ENCODE data around the gene ADAT3. TPM values are rescaled to one million over a fixed set of nuclear protein-coding genes. Genes with fewer than 3 reads are reported as not detected.

The ADAT3 gene
- total RNA-seq, 1 experiment from 2014 or later = 7.6 TPM

DNA sequence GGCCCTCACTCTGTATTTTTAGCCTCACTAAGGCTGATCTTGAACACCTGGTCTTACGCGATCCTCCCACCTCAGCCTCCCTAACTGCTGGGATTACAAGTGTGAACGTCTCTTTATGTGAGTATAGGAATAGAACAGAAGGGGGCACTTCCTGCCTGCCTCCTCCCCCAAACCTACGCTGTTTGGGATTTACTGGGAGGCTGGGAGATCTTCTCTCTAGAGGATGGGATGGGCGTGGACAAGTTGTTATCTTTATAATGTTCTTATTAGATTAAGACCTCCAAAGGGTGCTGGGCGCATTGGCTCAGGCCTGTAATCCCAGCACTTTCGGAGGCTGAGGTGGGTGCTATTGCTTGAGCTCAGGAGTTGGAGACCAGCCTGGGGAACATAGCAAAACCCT lies 32.9 kb downstream of the ADAT3 start:
- DNase-seq (ENCODE audit: low read depth) = no peak

DNA sequence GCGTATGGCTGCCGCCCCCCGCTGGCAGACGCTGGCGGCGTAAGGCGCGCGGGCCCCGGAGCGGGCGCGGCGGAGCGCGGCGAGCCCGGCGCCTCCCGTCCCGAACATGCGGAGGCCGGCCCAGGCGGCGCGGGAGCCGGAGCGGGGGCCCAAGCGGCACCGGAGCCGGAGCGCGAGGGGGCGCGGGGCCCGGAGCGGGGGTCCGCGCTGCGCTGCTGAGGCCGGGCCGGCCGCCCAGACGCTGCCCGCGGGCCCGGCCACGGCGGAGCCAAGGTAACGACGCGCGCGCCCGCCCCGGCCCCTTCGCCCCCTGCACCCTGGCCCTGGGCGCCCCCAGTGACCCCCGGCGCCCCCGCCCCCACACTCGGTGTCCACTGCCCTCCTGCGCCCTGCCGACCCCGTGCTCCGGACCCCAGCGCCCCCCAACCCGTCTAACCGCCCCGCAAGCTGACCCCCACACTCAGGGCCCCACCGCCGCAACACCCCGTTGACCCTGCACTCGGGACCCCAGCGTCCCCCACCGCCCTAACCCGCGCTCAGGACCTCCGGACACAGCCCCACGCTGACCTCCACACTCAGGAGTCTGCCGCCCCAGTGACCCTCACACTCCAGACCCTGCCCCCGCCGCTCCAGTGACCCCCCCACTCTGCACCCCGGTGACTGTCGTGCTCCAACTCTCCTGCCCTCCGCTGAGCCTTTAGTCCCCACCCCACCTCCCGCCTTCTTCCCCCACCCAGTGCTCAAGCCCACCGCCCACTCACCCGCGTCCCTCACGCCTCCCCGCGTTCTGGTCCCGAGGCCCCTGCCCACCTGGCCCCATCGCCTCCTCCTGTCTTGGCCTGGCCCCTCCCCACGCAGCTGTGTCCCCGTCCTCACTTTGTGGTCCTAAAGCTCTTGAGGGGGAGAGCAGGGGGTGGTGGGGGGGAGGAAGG lies 36.2 kb downstream of the ADAT3 start, which contains the start of gene CSNK1G2:
Gene CSNK1G2 (plus strand): TSS at position 27 of the 932 bp plus-strand sequence. CDS start 28,601 bp downstream, outside the sequence.
- DNase-seq (ENCODE audit: low read depth) = no peak

DNA sequence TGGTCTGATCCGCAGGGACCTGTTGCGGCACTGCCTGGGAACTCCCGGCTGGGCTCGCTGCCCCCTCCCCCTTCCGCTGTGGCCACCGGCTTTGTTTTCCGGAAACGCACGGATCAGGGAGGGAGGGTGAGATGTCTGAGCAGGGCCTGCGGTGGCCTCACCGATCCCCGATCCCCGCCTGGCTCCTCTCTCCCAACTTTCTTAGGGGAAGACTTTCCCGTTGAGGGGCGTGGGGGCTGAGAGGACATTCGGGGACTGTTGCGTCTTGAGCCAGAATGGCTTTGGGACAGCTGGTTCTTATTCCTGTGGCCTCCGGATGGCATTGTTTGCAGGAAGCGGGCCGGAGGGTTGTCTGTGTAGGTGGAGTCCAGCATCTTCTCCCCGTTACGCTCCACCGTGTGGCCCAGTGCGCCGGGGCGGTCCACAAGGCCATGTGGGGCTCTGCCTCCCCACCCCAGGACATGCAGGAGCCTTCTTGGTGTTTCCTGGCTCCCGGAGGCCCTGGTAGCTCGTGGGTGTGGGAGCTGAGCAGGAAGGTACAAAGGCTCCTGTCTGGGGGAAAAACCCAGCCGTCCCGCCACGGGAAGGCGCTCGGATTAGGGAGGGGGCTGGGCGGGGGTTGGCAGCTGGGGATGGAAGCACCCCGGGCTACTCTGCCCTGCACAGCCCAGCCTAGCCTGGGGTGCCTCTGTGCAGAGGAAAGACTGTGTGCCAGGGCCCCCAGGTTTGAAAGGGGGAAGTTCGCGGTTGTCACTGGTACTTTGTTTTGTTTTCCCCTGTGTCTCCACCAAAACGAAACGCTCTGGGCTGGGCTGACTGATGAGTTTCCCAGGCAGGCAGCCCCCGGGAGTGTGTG lies 37.1 kb downstream of the ADAT3 start:
- DNase-seq (ENCODE audit: low read depth) = peak; percentile 53

DNA sequence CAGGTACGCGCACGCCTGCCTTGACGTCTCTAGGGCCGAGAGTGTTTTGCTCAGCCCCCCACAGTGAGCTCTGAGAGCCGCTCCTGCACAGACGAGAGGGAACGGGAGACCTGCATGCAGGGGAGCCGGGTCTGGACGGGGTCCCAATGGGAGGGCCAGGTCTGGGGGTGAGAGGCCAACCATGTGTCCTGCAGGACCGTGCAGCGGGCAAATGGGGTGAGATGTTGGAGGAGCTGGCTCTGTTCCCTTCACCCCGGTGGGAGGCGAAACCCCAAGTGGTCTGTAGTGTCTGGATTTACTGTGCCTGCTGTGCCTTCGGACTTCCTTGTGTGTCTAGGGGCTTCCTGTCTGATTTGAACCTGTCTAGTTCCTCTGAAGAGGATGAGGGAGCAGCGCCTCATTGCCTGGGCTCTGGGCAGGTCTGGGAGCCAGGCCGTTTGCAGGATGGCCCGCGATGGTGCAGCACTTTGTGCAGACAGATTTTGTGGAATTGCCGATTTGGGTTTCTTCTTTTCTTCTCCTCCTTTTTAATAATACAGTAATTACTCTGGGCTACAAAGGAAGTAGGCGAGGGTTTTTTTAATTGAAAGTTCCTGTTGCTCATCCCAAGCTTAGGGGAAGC lies 37.8 kb downstream of the ADAT3 start:
- no peak for DNase-seq (ENCODE audit: low read depth)

DNA sequence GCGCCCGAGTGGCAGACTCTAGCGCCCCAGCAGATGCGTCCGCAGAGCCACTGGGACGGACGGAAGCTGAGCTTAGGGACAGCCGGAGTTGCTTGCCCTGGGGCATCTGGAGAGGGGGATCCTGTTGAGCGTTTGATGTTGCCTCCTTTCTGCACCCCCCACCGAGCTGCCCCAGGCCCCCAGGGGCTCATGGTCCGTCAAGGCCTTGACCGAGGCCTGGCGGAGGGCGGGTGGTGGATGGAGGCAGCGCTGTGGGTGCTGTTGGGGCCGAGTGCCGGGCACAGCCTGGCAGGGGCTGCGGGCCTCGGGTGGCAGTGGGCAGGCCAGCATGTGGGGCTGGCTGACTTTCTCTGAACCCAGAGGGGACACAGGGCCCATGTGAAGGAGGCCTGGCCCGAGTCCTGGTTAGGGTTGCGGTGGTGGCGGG lies 38.5 kb downstream of the ADAT3 start:
- no peak for DNase-seq (ENCODE audit: low read depth)

DNA sequence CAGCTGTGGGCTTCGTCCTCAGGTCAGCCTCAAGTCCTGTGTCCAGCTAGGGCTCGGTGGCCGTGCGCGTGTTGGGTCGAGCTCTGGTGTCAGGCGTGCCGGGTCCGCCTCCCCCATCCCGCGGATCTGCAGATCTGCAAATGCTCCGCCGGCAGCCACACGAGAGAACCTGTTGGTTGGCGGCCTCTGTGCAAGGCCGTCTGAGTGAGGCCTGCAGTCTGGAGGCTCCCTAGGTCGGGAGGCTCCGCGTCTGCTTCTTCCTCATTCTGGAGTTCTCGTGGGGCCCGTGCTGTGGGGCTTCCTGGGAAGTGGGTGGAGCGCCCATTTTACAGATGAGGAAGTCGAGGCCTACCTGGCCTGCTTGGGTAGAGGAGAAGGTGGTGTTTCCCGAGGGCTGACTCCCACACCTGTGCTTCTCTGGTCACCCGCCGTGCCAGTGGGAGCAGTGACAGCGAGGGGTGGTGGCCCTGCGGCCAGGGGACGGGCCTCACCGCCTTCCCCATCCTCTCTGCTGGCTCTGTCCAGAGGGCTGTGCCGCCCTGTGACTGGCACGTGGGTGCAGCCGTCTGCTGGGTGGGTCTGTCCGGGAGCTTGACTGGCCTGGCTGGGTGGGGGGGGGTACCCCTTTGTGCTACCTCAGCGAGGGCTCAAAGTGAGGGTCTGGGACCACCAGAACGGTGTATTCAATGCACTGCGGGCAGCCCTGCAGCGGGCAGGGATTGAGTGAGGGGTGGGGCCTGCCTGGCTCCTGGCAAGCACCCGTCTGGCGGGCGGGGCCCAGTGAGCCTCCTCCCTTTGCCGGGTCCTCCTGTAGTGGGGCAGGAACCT lies 39.1 kb downstream of the ADAT3 start:
- DNase-seq (ENCODE audit: low read depth) = no peak

DNA sequence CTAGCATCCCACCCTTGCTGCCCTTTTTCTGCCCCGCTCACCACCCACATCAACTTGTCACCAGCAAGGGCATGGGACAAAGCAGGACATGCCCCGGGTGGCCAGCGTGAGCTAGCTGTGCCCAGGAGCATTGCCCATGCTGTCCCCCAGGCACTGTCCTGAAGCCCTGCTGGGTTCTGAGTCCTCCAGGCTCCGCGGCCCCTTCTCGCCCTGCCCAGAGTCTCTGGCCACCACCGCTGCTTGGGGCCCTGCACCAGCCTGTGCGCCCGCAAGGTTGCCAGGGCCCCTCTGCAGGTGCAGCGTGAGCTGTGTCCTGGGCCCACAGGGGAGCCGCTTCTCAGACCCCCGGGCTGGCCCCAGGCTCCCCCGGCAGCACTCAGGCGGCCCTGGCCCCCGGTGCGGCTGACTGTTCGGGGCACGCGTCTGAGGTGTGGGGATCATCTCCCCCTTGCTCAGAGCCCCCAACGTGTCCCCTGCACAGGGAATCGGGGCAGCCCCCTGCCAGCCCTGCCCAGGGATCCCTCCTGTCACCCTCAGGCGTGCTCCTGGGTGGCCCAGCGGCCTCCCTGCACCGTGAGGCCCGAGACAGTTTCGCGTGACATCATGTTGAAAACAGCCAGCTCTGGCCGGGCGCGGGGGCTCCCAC lies 39.8 kb downstream of the ADAT3 start:
- DNase-seq (ENCODE audit: low read depth) = no peak

DNA sequence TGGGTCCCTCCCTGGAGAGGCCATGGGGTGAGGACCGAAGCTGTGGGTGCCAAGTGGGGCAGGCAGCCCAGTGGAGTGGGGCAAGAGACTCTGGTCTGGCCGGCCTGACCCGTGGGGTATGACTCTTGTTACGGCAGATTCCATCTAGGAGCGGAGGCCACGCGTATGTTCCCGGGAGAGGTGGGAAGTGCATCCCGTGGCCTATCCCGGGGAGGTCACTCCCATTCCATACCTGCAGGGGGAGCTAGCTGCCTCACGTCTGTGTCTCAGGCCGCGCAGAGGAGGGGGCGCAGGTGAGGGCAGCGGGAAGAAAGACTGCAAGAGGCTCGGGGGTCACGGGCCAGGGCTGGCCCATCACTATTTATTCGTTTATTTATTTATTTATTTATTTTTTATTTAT lies 40.7 kb downstream of the ADAT3 start:
- DNase-seq (ENCODE audit: low read depth) = no peak

DNA sequence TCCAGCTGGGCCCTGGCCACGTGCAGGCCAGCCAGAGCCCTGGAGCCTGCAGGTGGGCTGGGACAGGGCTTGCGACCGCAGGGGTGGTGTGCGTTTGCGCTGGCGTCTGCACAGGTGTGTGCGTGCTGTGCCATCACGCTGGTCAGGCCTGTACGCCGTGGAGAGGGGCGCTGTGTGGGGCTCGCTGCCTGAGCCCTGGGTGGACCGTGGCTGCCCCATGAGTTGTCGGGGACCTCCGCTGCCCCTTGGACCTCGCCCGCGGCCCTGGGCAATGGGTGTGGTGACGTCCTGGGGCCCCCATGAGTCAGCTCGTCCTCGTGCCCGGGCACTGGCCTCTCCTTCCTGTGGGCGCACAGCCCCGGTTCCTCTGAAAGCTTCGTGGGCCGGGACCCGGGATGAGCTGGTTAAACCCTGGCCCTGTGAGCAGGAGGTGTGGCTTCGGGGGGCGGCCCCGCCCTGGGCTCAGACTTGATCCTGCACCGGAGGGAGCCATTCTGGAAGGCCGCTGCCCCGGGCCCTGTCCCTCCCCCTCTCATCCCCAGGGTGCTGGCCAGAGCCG lies 42.5 kb downstream of the ADAT3 start:
- DNase-seq (ENCODE audit: low read depth) = no peak

DNA sequence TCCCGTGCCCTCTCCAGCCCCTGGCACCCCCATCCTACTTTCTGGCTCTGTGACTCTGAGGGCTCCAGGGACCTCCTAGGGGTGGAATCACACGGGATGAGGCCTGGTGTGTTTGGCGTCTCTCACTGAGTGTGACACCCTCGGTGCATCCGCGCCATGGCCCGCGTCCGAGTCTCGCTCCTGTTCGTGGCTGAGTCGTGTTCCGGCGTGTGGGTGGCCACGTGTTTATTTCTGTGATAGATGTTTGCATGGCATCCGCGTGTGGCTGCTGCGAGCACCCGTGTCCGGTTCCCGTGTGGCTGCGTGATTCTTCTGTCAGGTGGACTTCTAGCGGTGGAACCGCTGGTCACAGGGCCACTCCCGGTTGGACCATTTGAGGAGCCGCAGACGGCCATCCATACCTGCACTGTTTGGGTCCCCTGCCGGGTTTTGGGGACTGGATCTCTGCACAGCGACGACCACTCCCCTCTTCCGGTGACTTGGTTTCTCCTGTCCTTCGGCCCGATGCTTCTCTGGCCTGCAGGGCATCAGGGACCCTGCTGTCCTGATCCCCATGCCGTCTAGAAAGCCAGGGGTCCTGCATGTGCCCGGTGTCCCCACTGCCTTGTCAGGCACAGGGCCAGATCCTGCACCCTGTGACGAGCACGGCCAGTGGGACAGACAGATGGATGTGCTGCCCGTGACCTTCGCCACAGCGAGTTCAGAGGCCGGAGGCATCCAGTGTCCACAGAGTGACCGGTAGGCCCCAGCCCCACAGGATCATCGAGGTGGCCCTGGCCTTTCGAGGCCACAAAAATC lies 44.3 kb downstream of the ADAT3 start:
- DNase-seq (ENCODE audit: low read depth) = no peak

DNA sequence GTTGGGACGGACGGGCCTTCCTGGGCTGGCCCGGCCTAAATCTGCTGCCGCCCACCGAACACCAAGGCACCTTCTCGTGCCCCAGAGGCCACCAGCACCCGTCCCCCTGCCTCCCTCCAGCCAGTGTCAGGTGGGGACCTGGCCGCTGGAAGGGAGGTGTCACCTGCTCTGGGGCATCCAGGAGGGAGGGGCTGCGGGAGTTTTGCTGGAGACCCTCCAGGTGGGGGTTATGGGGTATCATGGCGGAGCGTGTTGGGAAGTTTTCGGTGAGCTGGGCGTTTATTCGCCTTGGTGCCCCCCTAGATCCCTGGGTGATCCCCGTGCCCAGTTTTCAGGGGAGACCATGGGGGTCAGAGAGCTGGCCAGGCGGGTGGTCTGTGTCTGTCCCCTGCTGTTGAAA lies 45.4 kb downstream of the ADAT3 start:
- DNase-seq (ENCODE audit: low read depth) = no peak

DNA sequence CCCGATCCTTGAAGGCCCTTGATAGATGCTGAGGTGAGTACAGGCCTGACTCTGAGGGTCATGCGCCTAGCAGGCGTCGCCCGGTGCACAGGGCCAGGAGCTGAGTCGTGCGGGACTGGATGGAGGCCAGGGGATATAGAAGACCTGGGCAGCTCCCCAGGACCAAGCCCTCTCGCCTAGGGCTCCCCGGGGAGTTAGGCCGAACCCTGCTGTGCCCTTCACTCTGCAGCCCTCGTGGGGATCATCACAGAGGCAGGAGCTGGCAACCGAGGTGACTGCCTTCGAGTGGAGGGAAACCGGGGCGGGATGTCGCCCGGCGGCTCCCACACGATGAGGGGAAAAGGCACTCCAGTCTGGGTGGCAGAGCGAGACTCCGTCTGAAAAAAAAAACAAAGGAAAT lies 47.4 kb downstream of the ADAT3 start:
- DNase-seq (ENCODE audit: low read depth) = no peak

DNA sequence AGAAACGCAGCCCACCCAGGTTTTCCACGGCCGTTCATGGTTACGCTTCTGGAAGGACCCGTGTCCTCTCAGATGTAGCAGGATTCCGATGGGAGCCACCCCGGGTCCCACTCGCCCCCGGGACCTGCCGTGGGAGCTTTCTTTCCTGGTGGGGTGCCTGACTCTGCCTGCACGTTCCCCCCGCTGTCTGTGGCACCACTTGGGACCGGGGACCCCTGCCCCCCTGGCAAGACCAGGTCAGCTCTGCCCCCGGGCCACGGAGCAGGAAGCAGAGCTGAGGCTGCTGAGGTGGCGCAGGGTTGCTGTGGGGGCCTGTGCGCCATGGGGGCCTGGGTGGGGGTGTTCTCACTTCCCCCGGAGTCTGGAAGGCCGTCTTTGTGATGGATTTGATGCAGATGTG lies 47.8 kb downstream of the ADAT3 start:
- no peak for DNase-seq (ENCODE audit: low read depth)

DNA sequence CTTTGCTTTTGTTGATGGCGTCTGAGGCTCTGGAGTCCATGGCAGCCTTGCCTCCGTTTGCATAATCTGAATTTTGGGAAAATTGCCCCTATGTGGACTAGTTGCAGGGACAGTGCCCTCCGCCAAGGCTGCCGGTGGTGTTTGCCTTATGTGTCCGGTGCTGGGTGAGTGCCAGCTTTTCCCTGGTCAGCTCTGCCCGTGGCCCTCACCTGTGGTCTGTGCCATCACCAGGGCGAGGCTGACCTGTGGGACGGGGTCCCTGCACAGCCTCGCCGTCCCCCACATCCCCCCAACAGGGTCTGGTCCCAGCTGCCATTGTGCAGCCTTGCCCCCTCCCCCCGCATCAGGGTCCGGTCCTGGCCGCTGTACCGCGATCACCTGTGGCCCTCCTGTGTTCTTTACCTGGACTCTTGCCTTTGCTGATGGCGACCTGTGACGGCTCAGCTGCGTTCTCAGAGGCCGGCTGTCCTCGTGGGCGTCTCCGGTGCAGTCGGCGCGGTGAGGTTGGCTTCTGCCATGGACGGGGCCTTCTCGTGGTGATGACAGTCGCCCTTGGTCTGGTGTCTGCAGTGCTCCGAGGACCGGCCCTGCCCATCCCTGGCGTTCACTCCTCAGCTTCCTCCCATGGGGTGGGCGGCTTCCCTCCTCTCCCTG lies 48.4 kb downstream of the ADAT3 start:
- no peak for DNase-seq (ENCODE audit: low read depth)

DNA sequence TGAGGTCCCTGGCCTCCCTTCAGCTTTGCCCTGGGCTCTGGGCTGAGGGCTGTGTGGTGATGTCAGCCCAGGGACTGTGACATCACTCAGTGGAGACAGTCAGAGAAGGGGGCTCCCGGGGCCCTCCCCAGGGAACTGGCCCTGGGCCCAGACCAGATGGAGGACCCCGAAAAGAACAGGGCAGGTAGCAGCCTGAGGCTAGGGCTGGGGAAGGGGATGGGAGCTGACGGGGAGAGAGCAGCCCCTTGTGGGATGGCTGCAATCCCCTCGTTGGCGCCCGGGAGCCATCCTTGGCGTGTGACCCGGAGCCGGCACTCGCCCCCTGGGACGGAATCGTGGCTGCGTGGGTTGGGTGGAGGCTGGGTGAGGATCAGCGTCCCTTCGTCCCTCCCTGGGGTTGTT lies 49.3 kb downstream of the ADAT3 start:
- no peak for DNase-seq (ENCODE audit: low read depth)

DNA sequence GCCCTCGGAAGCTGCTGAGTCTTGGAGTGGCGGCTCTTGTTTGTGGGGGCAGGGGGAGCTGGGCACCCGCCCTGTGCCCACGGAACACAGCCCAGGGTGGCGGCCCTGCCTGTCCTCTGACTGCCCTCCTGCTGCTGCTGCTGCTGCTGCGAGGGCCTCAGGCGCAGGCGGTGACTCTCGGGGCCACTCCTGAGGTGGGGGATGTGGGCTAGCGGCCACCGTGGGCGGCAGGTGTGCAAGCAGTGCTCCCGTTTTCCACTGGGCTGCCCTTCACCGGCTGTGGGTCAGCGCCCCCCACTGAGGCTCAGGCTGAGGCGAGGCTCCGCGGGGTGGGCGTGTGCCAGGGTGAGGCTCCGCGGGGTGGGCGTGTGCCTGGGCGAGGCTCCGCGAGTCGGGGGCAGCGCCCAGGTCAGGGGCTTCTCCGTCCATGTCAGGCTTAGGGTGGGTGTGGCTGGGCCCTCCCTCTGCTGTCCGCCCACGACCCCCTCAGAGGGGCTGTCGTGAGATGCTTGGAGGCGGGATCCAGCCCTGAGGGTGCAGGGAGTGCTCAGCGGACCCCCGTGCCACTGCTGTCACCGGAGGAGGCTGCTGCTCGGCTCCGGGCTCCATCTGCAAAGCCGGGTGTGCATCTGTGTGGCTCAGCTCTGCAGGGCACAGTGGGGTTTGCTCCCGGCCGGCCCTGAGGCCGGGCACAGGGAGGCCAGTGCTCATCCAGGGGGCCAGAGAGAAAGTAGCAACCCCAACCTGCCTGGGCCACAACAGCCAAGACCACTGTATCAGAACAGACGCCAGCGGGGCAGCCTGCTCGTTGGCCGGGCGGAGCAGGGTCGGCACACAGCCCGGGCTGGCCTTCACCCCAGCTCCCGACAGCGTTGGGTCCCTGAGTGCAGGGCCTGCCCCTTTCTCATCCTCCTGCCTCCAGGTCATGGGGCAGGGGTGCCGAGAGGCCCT lies 50.2 kb downstream of the ADAT3 start:
- DNase-seq (ENCODE audit: low read depth) = no peak

DNA sequence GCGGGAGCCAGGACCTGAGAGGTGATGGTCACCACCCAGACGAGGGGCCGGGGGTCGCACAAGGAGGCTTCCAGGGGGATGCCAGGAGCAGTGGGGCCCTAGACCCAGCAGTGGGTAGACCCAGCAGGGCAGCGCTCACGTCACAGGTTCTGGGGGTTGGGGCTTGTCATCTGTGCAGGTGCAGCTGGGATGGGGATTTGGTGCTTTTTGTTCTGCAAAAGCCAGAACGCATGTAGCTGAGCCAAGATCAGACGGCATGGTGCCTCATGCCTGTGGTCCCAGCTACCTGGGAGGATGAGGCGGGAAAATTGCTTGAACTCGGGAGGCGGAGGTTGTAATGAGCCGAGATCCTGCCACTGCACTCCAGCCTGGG lies 50.9 kb downstream of the ADAT3 start:
- no peak for DNase-seq (ENCODE audit: low read depth)
